NT2/D1 (cell line): ENCODE measurements around the gene ARHGEF11.

Experiments
- SUZ12 ChIP-seq: IDR thresholded peaks from 2 replicates; pipeline ENCODE4 v1.6.1; 2011; ENCODE audit not compliant: insufficient read length, insufficient read depth; ENCODE audit errors: extremely low read depth
- ZNF274 ChIP-seq: IDR thresholded peaks from 2 replicates; pipeline ENCODE4 v1.6.1; 2011; ENCODE audit warnings: mild to moderate bottlenecking, low read depth, low read length

DNA sequence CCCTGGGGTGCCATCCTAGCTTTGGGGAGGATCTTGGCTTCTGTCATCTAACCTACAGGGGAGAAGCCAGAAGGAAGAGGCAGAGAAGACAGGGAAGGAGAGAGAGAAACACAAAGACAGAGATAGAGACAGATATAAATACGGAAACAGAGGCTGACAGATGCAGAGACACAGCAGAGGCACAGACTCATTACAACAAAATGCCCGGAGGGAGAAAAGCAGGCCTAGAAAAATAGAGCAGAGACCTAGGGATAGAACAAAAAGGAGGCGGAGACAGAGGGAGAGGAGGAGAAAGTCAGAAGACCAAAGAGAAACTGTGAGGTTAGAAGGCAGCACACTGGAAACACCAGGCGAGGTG lies 150.1 kb downstream of the ARHGEF11 start:
- TF ChIP-seq ZNF274 = no peak
- no peak for TF ChIP-seq SUZ12
